HUDEP-2 (cell line): ENCODE data around the gene NUP107.

Experiments used
- DNase-seq, 76 experiments: peaks; one replicate each; lab custom pipeline; 2025; ENCODE audit not compliant: unreplicated experiment in 76 of 76; lab: John Stamatoyannopoulos, UW

NUP107 gene

GRCh38 chr12:68771223-68771925, 84.6 kb downstream of the NUP107 start:
- peak in 53 of 76 experiments; percentile 2 to 85 (median 37) for DNase-seq

GRCh38 chr12:68772714-68773113, 85.9 kb downstream of the NUP107 start:
- DNase-seq, result no peak

GRCh38 chr12:68773582-68773981, 86.8 kb downstream of the NUP107 start:
- no peak for DNase-seq

- no peak for DNase-seq
Measured at GRCh38 chr12:68775121-68775630, 88.4 kb downstream of the NUP107 start.

GRCh38 chr12:68776976-68777610, 90.3 kb downstream of the NUP107 start:
- no peak for DNase-seq

GRCh38 chr12:68779280-68779679, 92.5 kb downstream of the NUP107 start:
- no peak for DNase-seq

GRCh38 chr12:68780731-68781130, 94.0 kb downstream of the NUP107 start:
- no peak for DNase-seq

- DNase-seq, result no peak
Measured at GRCh38 chr12:68781728-68782127, 95.0 kb downstream of the NUP107 start.

- DNase-seq, result no peak
Measured at GRCh38 chr12:68784015-68784414, 97.2 kb downstream of the NUP107 start.

- no peak for DNase-seq
Measured at GRCh38 chr12:68785358-68785757, 98.6 kb downstream of the NUP107 start.

GRCh38 chr12:68785823-68786222, 99.0 kb downstream of the NUP107 start:
- DNase-seq, result no peak

GRCh38 chr12:68786929-68787328, 100.2 kb downstream of the NUP107 start:
- peak in 2 of 76 experiments; percentile 4 to 8 for DNase-seq

GRCh38 chr12:68788554-68789143, 101.9 kb downstream of the NUP107 start:
- no peak for DNase-seq

GRCh38 chr12:68789144-68789878, 102.5 kb downstream of the NUP107 start:
- DNase-seq, result no peak

- DNase-seq, result no peak
Measured at GRCh38 chr12:68790081-68790951, 103.5 kb downstream of the NUP107 start.

GRCh38 chr12:68790952-68791234, 104.1 kb downstream of the NUP107 start:
- no peak for DNase-seq

- DNase-seq, result no peak
Measured at GRCh38 chr12:68791897-68792481, 105.2 kb downstream of the NUP107 start.

GRCh38 chr12:68792952-68793351, 106.2 kb downstream of the NUP107 start:
- DNase-seq, result peak in 58 of 76 experiments; percentile 0 to 80 (median 40)

- no peak for DNase-seq
Measured at GRCh38 chr12:68793436-68793835, 106.7 kb downstream of the NUP107 start.
